K562 (cell line): Measurements from ENCODE around the gene SMIM29. TPM values are rescaled to one million over a fixed set of nuclear protein-coding genes. Genes with fewer than 3 reads are reported as not detected.

Source experiments
- BRCA1 ChIP-seq, 2 experiments: fragments of 450-650 bp in 1 of 2; sonication (generic) in 1 of 2; formaldehyde crosslinking in 1 of 2; IDR thresholded peaks; 2 replicates each; pipeline versions ENCODE4 v1.5.0 to v1.6.1; 2017 to 2020; ENCODE audit warnings: mild to moderate bottlenecking in 1 of 2, missing genetic modification reagents in 1 of 2
- E2F4 ChIP-seq: sonication (generic); formaldehyde crosslinking; IDR thresholded peaks from 2 replicates; pipeline ENCODE4 v1.8.0; 2022; ENCODE audit warnings: mild to moderate bottlenecking, low read depth, missing genetic modification reagents
- GABPB1 ChIP-seq: sonication (generic); formaldehyde crosslinking; IDR thresholded peaks from 2 replicates; pipeline ENCODE4 v1.8.0; 2022; ENCODE audit warnings: mild to moderate bottlenecking, missing genetic modification reagents
- HDAC2 ChIP-seq: fragments of 450-650 bp; IDR thresholded peaks from 2 replicates; pipeline ENCODE4 v1.6.1; 2016; ENCODE audit warnings: mild to moderate bottlenecking
- NCOA2 ChIP-seq, 2 experiments: fragments of 450-650 bp; IDR thresholded peaks; 2 replicates each; pipeline ENCODE4 v1.6.1; 2018; ENCODE audit warnings: mild to moderate bottlenecking in 2 of 2, moderate library complexity in 1 of 2; ENCODE audit not compliant: partially characterized antibody in 2 of 2
- NONO ChIP-seq, 2 experiments: fragments of 200-400 bp in 1 of 2; fragments of 450-650 bp in 1 of 2; formaldehyde crosslinking in 1 of 2; IDR thresholded peaks; 2 replicates each; pipeline ENCODE4 v1.6.1; 2017; ENCODE audit warnings: low read depth in 2 of 2, mild to moderate bottlenecking in 2 of 2, moderate library complexity in 2 of 2, low read length in 1 of 2
- PCBP1 ChIP-seq: fragments of 200-400 bp; formaldehyde crosslinking; IDR thresholded peaks from 2 replicates; pipeline ENCODE4 v1.6.1; 2018; ENCODE audit warnings: mild to moderate bottlenecking, low read depth, low read length; ENCODE audit not compliant: poor library complexity, severe bottlenecking
- SETDB1 ChIP-seq: IDR thresholded peaks from one replicate; pipeline ENCODE4 v1.6.1; 2012; ENCODE audit warnings: low read length, control low read depth, inconsistent platforms
- SLC30A9 ChIP-seq: fragments of 250-450 bp; sonication (Bioruptor Pico); IDR thresholded peaks from 2 replicates; pipeline ENCODE4 v1.8.0; 2022; ENCODE audit warnings: mild to moderate bottlenecking, moderate library complexity
- SNIP1 ChIP-seq: fragments of 450-650 bp; IDR thresholded peaks from 2 replicates; pipeline ENCODE4 v1.7.1; 2017; ENCODE audit warnings: low read depth, mild to moderate bottlenecking
- TAF7 ChIP-seq: fragments of 450-650 bp; IDR thresholded peaks from 2 replicates; pipeline ENCODE4 v1.6.1; 2016; ENCODE audit warnings: missing genetic modification characterization, missing compliant biosample characterization
- THAP12 ChIP-seq: fragments of 250-450 bp; sonication (Bioruptor Pico); IDR thresholded peaks from 2 replicates; pipeline ENCODE4 v1.9.0; 2021; ENCODE audit warnings: mild to moderate bottlenecking, inconsistent platforms
- TOE1 ChIP-seq, 2 experiments: fragments of 450-650 bp in 1 of 2; sonication (generic) in 1 of 2; formaldehyde crosslinking in 1 of 2; IDR thresholded peaks; 2 replicates each; pipeline versions ENCODE4 v1.7.1 to v1.8.0; 2016 to 2022; ENCODE audit warnings: borderline replicate concordance in 2 of 2, mild to moderate bottlenecking in 2 of 2, antibody characterized with exemption in 1 of 2, inconsistent platforms in 1 of 2, low read depth in 1 of 2, missing genetic modification reagents in 1 of 2, moderate library complexity in 1 of 2
- ZBTB11 ChIP-seq, 3 experiments: fragments of 200-800 bp in 1 of 3; fragments of 250-450 bp in 1 of 3; fragments of 450-650 bp in 1 of 3; sonication (Bioruptor Pico) in 1 of 3; sonication (Bioruptor generic) in 1 of 3; formaldehyde crosslinking in 1 of 3; IDR thresholded peaks; 2 replicates each; pipeline versions ENCODE4 v1.6.1 to v1.8.0; 2016 to 2022; ENCODE audit warnings: mild to moderate bottlenecking in 2 of 3, missing genetic modification characterization in 2 of 3, missing compliant biosample characterization in 1 of 3, moderate library complexity in 1 of 3
- ZBTB33 ChIP-seq: sonication (generic); formaldehyde crosslinking; IDR thresholded peaks from 2 replicates; pipeline ENCODE4 v1.8.1; 2023; ENCODE audit warnings: mild to moderate bottlenecking, missing genetic modification reagents
- ZZZ3 ChIP-seq: fragments of 450-650 bp; IDR thresholded peaks from 2 replicates; pipeline ENCODE4 v1.6.1; 2016; ENCODE audit warnings: antibody characterized with exemption, mild to moderate bottlenecking, moderate library complexity
- polyA plus RNA-seq, 8 experiments: library from polyadenylated mRNA; depleted of rRNA in 4 of 8; stranded (reverse) in 5 of 8; unstranded in 3 of 8; fragments of >200 nt; fragmentation: Nextera tagmentation in 2 of 8; fragmentation: Illumina TruSeq in 1 of 8; extraction: Ambion mirVana in 2 of 8; extraction: Trizol in 1 of 8; gene quantifications; 2 replicates each; pipeline versions ENCODE4 v1.2.1 to v1.2.3, GENCODE V29; 2011 to 2014; ENCODE audit warnings: inconsistent platforms in 1 of 8, missing spikeins in 1 of 8
- total RNA-seq, 7 experiments: library from RNA; depleted of rRNA in 6 of 7; stranded (reverse); fragments of >200 nt in 6 of 7; fragmentation: Illumina TruSeq in 2 of 7; extraction: Trizol in 2 of 7; gene quantifications; 2 replicates each; pipeline versions ENCODE4 v1.2.1 to v1.2.3, GENCODE V29; 2011 to 2021; ENCODE audit warnings: low replicate concordance in 1 of 7

Gene SMIM29
- total and polyA plus RNA-seq, 9 of the 15 experiments (the other 6 are each of a cell fraction or from before 2014, with no cell fraction given): 6.5 to 36.7 (median 20.9) TPM

GRCh38 chr6:34237722-34238584 lies 10.9 kb downstream of the SMIM29 start (continued):
- TF ChIP-seq SNIP1 (no peak), TOE1 (IDR thresholded peaks at IDR 0.05; ENCODE audit: borderline replicate concordance) (0 out of 2 replicates have a peak, but pooled peaks have one; percentile 20), TOE1 (CRISPR knock-in tag; IDR thresholded peaks at IDR 0.05; ENCODE audit: borderline replicate concordance, low read depth) (peak; percentile 96), E2F4 (peak; percentile 91), THAP12 (CRISPR knock-in tag) (peak; percentile 63; the same call in 1 of the 2 replicates), GABPB1 (peak; percentile 91), TAF7 (tag) (no peak), ZBTB33 (peak; percentile 96), NONO (IDR thresholded peaks at IDR 0.05; ENCODE audit: low read depth in 2 of 2, low read length in 1 of 2) (peak in 1 of 2 experiments; percentile 81; a peak in 1 of 4 replicates), BRCA1 (IDR thresholded peaks at IDR 0.05) (no peak), BRCA1 (CRISPR knock-in tag; IDR thresholded peaks at IDR 0.05) (no peak), HDAC2 (peak; percentile 39; the same call in 1 of the 2 replicates), SETDB1 (no peak), SLC30A9 (CRISPR knock-in tag) (no peak), ZBTB11 (CRISPR knock-in tag; IDR thresholded peaks at IDR 0.05) (peak in 1 of 3 experiments; percentile 80; a peak in 2 of 6 replicates), PCBP1 (peak; percentile 96), NCOA2 (IDR thresholded peaks at IDR 0.05; ENCODE audit: partially characterized antibody in 2 of 2) (no peak), ZZZ3 (no peak)
